Duodenal mucosa (tissue), 2 donors: ENCODE data around the gene ACAP3.
A peak's percentile ranks its signal among the peaks of the same experiment; 100 is the strongest.

Source experiments
- H3K27ac ChIP-seq: one replicate; pipeline ENCODE4 v1.7.0; 2013; ENCODE audit warnings: low read depth, low read length
- H3K27me3 ChIP-seq, 2 donors: one replicate each; pipeline ENCODE4 v1.7.0; 2013; ENCODE audit warnings: low read length in 2 of 2, control low read depth in 1 of 2; ENCODE audit not compliant: insufficient read depth in 2 of 2, control insufficient read depth in 1 of 2
- H3K36me3 ChIP-seq, 2 donors: one replicate each; pipeline ENCODE4 v1.7.0; 2013; ENCODE audit warnings: low read length in 2 of 2, control low read depth in 1 of 2; ENCODE audit not compliant: insufficient read depth in 2 of 2, control insufficient read depth in 1 of 2
- H3K4me1 ChIP-seq, 2 donors: one replicate each; pipeline ENCODE4 v1.7.0; 2013; ENCODE audit warnings: low read length in 2 of 2, control low read depth in 1 of 2; ENCODE audit not compliant: insufficient read depth in 2 of 2, control insufficient read depth in 1 of 2
- H3K4me3 ChIP-seq, 2 donors: one replicate each; pipeline ENCODE4 v1.7.0; 2013; ENCODE audit warnings: low read length in 2 of 2, low read depth in 1 of 2
- H3K9ac ChIP-seq, 2 donors: one replicate each; pipeline ENCODE4 v1.7.0; 2013; ENCODE audit warnings: low read length in 2 of 2, low read depth in 1 of 2
- H3K9me3 ChIP-seq, 2 donors: one replicate each; pipeline ENCODE4 v1.7.0; 2013; ENCODE audit warnings: low read length in 2 of 2, control low read depth in 1 of 2; ENCODE audit not compliant: control insufficient read depth in 1 of 2

Gene ACAP3

GRCh38 chr1:1314678-1315335, 7.1 kb upstream of the ACAP3 start:
- H3K9ac ChIP-seq: no peak overlapping the region
- H3K4me3 ChIP-seq: no peak overlapping the region
- no peak overlapping the region for H3K27ac ChIP-seq
- no peaks in the 10 kb centered on the region for H3K9me3 ChIP-seq
- peaks cover 0 to 4% of the 10 kb centered on the region in 2 donors for H3K4me1 ChIP-seq
- no peaks in the 10 kb centered on the region for H3K27me3 ChIP-seq
- peaks cover 23 to 64% of the 10 kb centered on the region in 2 donors for H3K36me3 ChIP-seq

- no peak overlapping the region for H3K4me3 ChIP-seq
- H3K36me3 ChIP-seq: peaks cover 23 to 61% of the 10 kb centered on the region in 2 donors
- H3K4me1 ChIP-seq: peaks cover 4 to 10% of the 10 kb centered on the region in 2 donors
- no peak overlapping the region for H3K9ac ChIP-seq
- no peaks in the 10 kb centered on the region for H3K9me3 ChIP-seq
- H3K27me3 ChIP-seq: no peaks in the 10 kb centered on the region
- no peak overlapping the region for H3K27ac ChIP-seq
These were observed 6.5 kb upstream of the ACAP3 start for GRCh38 chr1:1314237-1314586.

GRCh38 chr1:1313500-1314236, 5.9 kb upstream of the ACAP3 start:
- H3K9ac ChIP-seq: no peak overlapping the region
- peaks cover 4 to 12% of the 10 kb centered on the region in 2 donors for H3K4me1 ChIP-seq
- no peak overlapping the region for H3K4me3 ChIP-seq
- no peaks in the 10 kb centered on the region for H3K9me3 ChIP-seq
- H3K36me3 ChIP-seq: peaks cover 23 to 56% of the 10 kb centered on the region in 2 donors
- no peaks in the 10 kb centered on the region for H3K27me3 ChIP-seq
- no peak overlapping the region for H3K27ac ChIP-seq

- Histone ChIP-seq H3K9ac (no peak overlapping the region), H3K4me3 (no peak overlapping the region), H3K36me3 (peaks cover 22 to 56% of the 10 kb centered on the region in 2 donors), H3K4me1 (peaks cover 4 to 10% of the 10 kb centered on the region in 2 donors), H3K9me3 (no peaks in the 10 kb centered on the region), H3K27me3 (no peaks in the 10 kb centered on the region), H3K27ac (no peak overlapping the region)
These were observed 5.0 kb upstream of the ACAP3 start for GRCh38 chr1:1312450-1313314.

- no peak overlapping the region for H3K9ac ChIP-seq
- no peaks in the 10 kb centered on the region for H3K9me3 ChIP-seq
- H3K4me1 ChIP-seq: peaks cover 13 to 18% of the 10 kb centered on the region in 2 donors
- H3K27me3 ChIP-seq: no peaks in the 10 kb centered on the region
- peaks cover 17 to 52% of the 10 kb centered on the region in 2 donors for H3K36me3 ChIP-seq
- H3K4me3 ChIP-seq: no peak overlapping the region
- H3K27ac ChIP-seq: no peak overlapping the region
These were observed 3.7 kb upstream of the ACAP3 start for GRCh38 chr1:1311107-1312104.

GRCh38 chr1:1310476-1311053, 2.8 kb upstream of the ACAP3 start:
- Histone ChIP-seq H3K27me3 (no peaks in the 10 kb centered on the region), H3K9ac (no peak overlapping the region), H3K4me3 (no peak overlapping the region), H3K4me1 (peaks cover 22 to 24% of the 10 kb centered on the region in 2 donors), H3K36me3 (peaks cover 17 to 49% of the 10 kb centered on the region in 2 donors), H3K9me3 (no peaks in the 10 kb centered on the region), H3K27ac (no peak overlapping the region)

GRCh38 chr1:1310109-1310385, 2.3 kb upstream of the ACAP3 start:
- Histone ChIP-seq H3K36me3 (peaks cover 14 to 46% of the 10 kb centered on the region in 2 donors), H3K9ac (no peak overlapping the region), H3K9me3 (no peaks in the 10 kb centered on the region), H3K27me3 (no peaks in the 10 kb centered on the region), H3K27ac (no peak overlapping the region), H3K4me1 (peaks cover 27 to 30% of the 10 kb centered on the region in 2 donors), H3K4me3 (no peak overlapping the region)

GRCh38 chr1:1309251-1310108, 1.8 kb upstream of the ACAP3 start:
- H3K9me3 ChIP-seq: no peaks in the 10 kb centered on the region
- H3K4me1 ChIP-seq: peaks cover 33 to 35% of the 10 kb centered on the region in 2 donors
- no peaks in the 10 kb centered on the region for H3K27me3 ChIP-seq
- peaks cover 8 to 41% of the 10 kb centered on the region in 2 donors for H3K36me3 ChIP-seq
- peak overlapping the region; percentile 72 to 74 for H3K4me3 ChIP-seq
- no peak overlapping the region for H3K27ac ChIP-seq
- H3K9ac ChIP-seq: peak overlapping the region; percentile 48 to 54
